HG02884 (cell line): ENCODE results near the gene PRH2.

Experiments
- ATAC-seq: cut with Tn5 transposase; IDR thresholded peaks from one replicate; pipeline ENCODE4 v1.9.1; 2021; ENCODE audit warnings: mild to moderate bottlenecking, moderate library complexity; ENCODE audit not compliant: unreplicated experiment

The PRH2 gene

DNA sequence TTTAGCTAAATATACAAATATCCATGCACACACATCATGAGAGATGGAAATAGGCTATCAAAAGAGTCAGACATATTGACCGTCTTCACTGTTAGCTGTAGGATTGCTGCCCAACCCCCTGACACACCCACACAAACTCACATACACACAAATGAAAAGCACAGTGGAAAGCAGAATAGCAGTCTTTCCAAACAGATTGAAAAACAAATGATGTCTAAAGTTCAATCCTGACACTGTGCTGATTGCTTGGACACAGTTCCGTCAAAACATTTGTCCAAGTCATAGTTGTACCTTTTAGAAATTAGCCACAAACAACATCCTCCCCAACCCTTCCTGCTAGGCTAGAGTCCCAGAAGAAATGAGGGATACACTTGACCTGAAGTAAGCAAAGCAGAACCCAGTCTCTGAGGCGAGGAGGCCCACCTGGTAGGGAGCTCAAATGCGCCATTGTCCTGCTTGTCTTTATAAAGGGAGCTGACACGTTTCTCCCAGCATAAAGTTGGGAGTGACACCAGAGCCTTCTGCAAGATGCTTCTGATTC is at the start of gene PRH2:
PRH2 (plus strand) TSS at position 491 of the 541 bp plus-strand sequence; CDS start at position 529, 38 bp downstream.
- no peak for ATAC-seq

DNA sequence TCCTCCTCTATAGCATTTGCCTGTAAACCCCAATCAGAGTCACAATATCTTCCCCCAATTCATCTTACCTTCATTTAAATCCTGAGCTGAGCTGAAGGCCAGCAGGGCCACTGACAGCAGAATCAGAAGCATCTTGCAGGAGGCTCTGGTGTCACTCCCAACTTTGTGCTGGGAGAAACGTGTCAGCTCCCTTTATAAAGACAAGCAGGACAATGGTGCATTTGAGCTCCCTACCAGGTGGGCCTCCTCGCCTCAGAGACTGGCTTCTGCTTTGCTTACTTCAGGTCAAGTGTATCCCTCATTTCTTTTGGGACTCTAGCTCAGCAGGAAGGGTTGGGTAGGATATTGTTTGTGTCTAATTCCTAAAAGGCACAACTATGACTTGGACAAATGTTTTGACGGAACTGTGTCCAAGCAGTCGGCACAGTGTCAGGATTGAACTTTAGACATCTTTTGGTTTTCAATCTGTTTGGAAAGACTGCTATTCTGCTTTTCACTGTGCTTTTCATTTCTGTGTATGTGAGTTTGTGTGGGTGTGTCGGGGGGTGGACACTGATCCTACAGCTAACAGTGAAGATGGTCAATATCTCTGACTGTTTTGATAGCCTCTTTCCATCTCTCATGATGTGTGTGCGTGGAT is 44.8 kb upstream of the PRH2 start, which contains the start of gene PRH1:
PRH1 (minus strand) TSS at position 170 of the 640 bp plus-strand sequence; CDS start at position 132, 38 bp downstream.
- no peak for ATAC-seq

DNA sequence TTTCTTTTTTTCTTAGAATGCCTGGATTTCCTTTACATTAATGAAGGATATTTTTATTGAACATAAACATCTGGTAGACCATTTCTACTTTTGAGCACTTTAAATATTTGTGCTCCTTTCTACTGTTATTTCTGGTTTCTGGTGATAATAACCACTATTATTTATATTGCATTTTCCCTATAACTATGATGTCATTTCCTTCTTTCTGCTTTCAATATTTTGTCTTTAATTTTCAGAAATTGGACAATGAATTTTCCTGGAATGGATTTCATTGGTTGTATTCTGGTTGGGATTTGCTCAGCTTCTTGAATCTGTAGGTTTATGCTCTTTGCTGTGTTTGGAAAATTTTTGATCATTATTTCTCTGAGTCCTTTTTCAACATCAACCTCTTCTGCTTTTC is 39.8 kb upstream of the PRH2 start:
- ATAC-seq, result no peak

DNA sequence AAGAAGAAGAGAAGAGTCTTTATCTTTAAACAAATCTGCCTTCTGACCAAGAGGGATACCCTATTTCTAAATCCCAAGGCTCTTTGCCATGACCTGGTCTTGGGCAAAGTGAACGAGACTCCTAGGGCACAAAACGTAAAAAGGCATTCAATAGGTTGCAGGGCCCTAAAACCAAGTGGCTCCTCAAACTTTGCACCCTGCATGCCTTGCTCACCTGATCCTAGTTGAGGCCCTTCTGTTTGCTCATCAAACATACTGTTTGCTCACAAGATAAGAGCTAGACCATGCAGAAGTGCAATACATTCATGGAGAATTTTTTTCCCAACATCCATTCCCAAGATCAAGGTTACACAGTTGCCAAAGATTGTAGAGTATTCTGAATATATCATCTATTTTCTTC is 37.1 kb upstream of the PRH2 start:
- no peak for ATAC-seq

DNA sequence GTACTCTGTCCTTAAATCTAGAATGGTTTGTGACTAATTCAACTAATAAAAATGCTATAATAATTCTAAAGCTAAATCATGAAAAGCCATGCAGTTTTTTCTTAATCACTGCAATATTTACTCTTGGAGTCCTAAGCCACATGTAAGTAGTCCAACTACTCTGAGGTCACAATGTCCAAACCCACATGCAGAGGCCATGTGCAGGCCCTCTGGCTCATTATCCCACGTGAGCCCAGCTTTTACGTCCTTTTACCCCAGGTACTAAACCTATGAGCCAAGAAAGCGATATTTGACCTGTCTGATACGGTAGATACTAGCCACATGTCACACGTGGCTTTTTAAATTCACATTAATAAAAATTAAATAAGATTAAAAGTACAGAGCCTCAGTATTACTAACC is 32.2 kb upstream of the PRH2 start:
- ATAC-seq, result no peak

DNA sequence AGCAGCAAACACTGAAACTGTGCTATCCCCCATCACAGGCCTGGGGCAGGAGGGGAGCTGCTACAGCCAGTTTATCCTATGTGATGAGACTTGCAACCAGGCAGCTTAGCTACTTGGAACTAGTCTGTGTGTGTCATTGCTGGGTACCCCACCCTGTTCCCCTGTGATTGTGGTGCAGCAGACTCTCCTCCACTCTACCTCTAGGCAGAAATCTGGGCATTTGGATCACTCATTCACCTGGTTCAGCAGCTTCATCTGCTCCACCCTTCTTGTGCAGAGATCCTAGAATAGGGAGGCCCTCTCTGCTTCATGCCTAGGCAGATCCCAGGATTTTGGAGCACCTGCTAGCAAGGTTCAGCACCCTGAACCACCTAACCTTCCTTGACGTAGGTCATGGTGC is 28.5 kb upstream of the PRH2 start:
- no peak for ATAC-seq

DNA sequence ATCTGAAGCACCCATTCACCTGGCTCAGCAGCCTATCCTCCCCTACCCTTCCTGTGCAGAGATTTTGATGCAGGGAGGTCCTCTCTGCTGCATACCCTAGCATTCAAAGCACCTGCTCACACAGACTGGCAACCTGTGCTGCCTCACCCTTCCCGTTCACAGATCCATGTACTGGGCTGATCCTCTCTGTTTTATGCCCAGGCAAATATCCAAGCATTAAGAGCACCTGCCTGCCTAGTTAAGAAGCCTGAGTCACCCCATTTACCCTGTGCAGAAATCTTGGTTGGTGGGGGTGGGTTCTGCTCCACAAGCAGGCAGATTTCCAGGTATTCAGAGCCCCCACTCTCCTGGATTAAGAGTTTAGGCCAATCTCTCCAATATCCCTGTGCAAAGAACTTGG is 28.1 kb upstream of the PRH2 start:
- no peak for ATAC-seq

DNA sequence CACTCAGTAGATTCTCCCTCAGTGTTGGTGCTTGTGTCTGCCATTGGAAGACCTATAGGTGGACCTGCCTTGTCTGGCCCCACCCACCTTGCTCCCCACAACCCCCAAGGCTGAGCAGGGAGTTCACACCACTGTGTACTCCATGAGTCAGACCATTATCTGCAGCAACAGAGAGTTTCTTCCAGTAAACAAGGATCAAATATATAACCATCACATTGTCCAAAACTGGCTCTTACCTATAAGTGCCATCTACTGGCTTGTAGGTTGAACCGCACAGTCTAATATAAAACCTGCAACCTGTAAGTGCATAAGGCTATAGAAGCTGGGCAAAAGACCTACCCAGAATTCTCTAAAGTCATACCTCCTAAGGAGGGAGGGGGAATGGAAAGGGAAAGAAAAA is 27.6 kb upstream of the PRH2 start:
- ATAC-seq, result no peak

DNA sequence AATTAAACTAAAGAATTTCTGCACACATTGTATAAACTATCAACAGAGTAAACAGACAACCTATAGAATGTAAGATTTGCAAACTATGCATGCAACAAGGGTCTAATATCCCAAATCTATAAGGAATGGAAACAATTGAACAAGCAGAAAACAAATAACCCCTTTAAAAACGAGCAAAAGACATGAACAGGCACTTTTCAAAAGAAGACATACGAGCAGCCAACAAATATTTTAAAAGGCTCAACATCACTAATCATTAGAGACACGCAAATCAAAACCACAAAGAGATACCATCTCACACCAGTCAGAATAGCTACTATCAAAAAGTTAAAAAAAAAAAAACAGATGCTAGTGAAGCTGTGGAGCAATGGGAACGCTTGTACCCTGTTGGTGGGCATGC is 24.4 kb upstream of the PRH2 start:
- no peak for ATAC-seq

DNA sequence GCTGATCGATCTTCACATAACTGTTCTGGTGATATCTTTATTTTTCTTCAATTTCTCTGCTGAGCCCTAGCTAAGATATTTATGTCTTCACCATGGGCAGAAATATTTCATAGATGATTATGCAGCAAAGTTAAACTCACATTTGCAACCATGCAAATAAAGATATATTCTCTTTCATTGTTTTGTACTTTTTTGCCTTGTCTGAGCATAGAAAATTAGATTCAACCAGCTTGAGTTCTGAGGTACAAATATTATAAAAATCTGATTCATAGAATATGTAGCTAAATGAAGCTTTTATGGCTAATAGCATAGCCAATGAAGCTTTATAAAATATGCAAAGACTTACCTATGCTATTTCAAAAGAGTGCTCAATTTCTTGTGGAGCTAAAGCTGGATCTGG is 19.6 kb upstream of the PRH2 start, which contains the start of gene TAS2R13:
TAS2R13 (minus strand) TSS at position 101 of the 400 bp plus-strand sequence. CDS start 264 bp downstream, outside the sequence.
- no peak for ATAC-seq

DNA sequence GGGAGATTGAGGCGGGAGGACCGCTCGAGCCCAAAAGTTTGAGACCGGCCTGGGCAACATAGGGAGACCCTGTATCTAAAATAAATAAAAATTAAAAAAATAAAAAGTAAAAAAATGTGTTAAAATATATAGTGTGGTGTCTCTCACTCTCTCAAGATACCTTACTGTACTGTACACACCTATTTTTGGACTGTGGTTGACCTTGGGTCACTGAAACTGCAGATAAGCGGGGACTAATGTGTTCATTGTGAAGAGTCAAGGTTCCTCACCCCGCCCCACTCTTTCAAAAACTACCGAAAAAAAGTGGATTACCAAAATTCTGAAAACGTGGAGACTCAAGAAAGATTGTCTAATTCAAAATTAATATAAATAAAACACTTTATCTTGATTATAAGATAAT is 18.7 kb upstream of the PRH2 start:
- ATAC-seq, result no peak

DNA sequence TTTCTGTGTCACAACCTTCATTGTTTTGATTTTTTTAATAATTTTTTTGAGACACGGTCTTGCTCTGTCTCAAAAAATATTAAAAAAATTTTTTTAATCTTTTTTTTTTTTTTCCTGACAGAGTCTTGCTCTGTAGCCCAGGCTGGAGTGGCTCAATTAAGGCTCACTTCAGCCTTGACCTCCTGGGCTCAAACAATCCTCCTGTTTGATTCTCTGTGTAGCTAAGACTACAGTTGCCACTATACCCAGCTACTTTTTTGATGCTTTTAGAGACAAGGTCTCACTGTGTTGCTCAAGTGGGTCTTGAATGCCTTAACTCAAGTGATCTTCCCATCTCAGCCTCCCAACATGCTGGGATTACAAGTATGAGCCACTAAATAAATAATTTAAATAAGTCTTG is 9.2 kb upstream of the PRH2 start:
- ATAC-seq, result no peak

DNA sequence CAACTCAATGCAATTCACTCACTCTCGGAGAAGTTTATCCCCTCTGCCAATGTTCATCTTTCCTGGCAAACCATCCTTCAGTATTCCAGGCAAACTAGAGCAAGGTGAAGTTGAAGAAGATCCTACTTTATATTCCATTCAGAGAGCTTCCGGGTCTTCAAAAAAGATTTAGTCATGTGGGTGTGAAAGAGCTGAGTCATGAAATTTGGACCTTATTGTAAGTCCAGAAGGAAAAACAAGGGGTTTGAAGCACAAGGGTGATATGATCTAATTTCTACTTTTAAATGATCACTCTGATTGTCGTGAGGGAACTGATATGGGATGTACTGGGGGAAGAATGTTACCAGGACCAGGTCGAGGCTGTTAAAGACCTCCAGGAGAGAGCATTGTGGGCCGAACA is 2.8 kb upstream of the PRH2 start:
- no peak for ATAC-seq

DNA sequence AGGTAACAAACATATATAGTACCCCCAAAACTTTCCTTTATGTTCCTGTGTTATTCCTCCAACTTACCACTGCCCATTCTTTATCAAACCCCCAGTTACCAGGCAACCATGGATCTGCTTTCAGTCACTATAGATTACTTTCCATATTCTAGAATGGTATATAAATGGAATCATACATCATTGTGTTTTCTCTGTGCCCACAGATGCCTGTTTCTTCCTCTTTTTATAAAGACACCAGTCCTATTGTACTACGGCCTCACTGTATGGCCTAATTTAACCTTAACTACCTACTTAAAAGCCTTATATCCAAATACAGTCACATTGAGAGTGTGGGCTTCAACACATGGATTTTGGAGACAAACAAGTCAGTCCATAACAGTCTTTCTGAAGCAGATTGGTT is 7.5 kb downstream of the PRH2 start:
- ATAC-seq, result no peak

DNA sequence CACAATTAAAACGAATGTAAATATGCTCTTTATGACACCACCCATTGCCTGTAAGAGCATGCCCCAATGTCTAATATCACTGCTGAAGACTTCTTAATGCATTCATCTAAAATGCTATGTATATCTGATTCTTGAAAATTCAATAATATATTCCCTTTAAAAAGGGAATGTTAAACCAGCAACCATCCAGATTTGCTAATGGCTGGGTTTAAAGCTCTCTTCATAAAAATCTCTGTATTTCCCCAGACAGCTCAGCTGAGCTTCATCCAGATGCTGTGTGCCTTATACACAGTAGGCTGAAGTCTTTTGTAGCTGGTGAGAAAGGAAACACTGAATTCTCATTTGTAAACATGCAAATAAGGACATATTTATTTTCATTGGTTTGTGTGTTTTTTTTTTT is 10.1 kb downstream of the PRH2 start, which contains the start of gene TAS2R14:
TAS2R14 (minus strand) TSS at position 101 of the 400 bp plus-strand sequence; CDS start at position 45, 56 bp downstream.
- no peak for ATAC-seq

DNA sequence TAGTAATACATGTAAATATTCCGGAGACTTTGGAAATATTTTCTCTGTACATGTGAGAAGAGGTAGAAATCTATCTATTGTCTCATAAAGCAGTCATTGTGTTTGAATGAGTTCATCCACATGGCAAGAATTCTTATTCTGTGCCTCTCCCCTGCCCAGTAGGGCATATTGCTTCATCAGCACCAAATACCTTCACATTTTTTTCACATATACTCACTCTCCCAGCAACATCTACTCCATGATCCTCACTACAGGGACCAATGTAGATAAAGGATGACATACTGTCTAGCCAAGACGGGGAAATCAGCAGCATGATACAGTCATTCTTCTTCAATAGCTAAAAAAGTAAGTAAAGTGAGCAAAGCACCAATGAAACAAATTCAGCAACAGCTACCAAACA is 11.4 kb downstream of the PRH2 start:
- no peak for ATAC-seq

DNA sequence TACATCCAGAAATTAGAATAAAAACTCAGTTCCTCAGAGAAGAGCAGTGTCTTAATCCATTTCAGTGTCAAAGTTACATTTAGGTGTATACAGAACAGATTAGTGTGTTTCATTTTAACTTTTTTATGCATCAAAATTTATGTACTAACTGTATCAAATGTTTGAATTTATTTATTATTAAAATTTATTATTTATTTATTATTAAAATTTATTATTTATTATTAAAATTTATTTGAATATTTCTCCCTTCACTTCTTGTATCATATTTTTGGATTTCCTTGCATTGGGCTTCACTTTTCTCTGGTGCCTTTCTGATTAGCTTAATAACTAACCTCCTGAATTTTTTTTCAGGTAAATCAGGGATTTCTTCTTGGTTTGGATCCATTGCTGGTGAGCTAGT is 12.3 kb downstream of the PRH2 start:
- ATAC-seq, result no peak

DNA sequence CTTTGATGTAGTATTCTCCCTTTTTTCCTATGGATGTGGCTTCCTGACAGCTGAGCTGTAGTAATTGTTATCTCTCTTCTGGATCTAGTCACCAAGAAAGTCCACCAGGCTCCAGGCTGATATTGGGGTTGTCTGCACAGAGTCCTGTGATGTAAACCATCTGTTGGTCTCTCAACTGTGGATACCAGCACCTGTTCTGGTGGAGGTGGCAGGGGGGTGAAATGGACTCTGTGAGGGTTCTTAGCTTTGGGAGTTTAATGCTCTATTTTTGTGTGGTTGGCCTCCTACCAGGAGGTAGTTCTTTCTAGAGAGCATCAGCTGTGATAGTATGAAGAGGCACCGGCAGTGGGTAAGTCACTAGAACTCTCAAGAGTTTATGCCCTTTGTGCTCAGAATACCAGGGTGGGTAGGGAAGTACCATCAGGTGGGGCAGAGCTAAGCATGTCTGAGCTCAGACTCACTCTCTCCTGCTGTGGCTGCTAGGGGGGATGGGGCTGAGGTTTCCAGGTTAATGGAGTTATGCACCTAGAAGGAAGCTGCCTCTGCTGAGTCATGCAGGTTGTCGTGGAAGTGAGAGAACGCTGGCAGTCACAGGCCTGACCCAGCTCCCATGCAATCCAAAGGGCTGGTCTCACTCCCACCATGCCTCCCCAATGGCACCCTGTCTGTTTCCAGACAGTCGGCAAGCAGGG is 13.0 kb downstream of the PRH2 start:
- no peak for ATAC-seq

DNA sequence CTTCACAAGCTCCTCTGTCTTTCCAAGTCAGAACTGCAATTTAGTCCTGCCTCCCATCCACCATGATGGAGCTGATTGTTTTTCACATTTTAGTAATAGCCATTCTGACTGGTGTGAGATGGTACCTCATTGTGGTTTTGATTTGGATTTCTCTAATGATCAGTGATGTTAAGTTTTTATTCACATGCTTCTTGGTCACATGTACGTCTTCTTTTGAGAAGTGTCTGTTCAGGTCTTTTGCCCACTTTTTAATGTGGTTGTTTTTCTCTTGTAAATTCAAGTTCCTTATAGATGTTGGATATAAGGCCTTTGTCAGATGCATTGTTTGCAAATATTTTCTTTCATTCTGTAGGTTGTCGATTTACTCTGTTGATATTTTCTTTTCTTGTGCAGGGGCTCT is 14.1 kb downstream of the PRH2 start:
- no peak for ATAC-seq

DNA sequence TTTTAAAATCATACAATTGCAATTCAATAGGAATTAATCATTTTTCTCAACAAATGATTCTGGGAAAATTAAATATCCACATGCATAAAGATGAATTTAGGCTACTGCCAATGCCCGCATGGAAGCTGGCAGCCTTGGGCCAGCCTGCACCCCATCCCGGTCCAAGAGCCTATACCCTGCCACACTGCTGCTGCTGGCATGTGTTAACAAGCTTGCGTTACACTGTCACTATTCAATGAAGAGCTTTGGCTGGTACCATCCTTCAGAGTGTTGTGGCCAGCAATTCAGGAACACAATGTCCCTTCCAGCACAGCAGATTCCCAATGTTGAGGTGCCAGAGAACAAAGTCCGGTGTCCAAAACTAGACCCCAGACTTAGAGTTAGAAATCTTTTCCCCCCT is 23.6 kb downstream of the PRH2 start:
- ATAC-seq, result no peak

DNA sequence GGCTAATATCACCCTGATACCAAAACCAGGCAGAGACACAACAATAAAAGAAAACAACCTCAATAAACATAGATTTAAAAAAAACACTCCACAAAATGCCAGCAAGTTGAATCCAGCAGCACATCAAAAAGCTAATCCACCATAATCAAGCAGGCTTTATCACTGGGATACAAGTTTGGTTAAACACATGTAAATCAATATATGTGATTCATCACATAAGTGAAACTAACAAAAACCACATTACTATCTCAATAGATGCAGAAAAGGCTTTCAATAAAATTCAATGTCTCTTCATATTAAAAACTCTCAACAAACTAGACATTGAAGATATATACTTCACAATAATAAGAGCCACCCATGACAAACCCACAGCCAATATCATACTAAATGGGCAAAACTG is 27.0 kb downstream of the PRH2 start:
- no peak for ATAC-seq

DNA sequence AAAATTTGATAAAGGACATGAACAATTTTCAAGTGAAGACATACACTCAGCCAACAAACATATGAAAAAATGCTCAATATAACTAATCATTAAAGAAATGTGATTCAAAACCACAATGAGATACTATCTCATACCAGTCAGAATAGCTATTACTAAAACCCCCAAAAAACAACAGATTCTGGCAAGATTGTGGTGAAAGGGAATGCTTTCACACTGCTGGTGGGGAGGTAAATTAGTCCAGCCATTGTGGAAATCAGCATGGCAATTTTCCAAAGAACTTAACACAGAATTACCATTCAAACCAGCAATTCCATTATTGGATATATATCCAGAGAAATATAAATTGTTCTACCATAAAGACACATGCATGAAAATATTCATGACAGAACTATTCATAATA is 28.7 kb downstream of the PRH2 start:
- no peak for ATAC-seq
